Ovary (tissue), 9 donors: ENCODE results near the gene IP6K3. TPM values are rescaled to one million over a fixed set of nuclear protein-coding genes. Genes with fewer than 3 reads are reported as not detected.

Source experiments
- DNase-seq, 5 donors: peaks; one replicate each; pipeline ENCODE4 v3.0.0-alpha.2; 2019 to 2020
- H3K27ac ChIP-seq, 2 donors: fragments of 200-600 bp; one replicate each; pipeline versions ENCODE4 v1.5.1 to v1.8.0; 2019 to 2022
- H3K27me3 ChIP-seq: fragments of 200-600 bp; one replicate; pipeline ENCODE4 v1.8.0; 2022
- H3K36me3 ChIP-seq: fragments of 200-600 bp; sonication (generic); one replicate; pipeline ENCODE4 v1.5.1; 2019
- H3K4me1 ChIP-seq: one replicate; pipeline ENCODE4 v1.8.1; 2013; ENCODE audit warnings: mild to moderate bottlenecking, moderate library complexity; ENCODE audit not compliant: insufficient read depth
- H3K4me3 ChIP-seq: fragments of 200-600 bp; sonication (generic); one replicate; pipeline ENCODE4 v1.5.1; 2017
- H3K9me3 ChIP-seq, 2 donors: fragments of 200-600 bp in 1 of 2; sonication (generic) in 1 of 2; one replicate each; pipeline versions ENCODE4 v1.5.1 to v1.8.1; 2013 to 2019; ENCODE audit warnings: mild to moderate bottlenecking in 1 of 2, moderate library complexity in 1 of 2
- CTCF ChIP-seq, 3 donors: fragments of 450-650 bp in 2 of 3; fragments of 200-600 bp in 1 of 3; IDR thresholded peaks; one replicate each; pipeline versions ENCODE4 v1.5.1 to v1.8.0; 2016 to 2022; ENCODE audit warnings: antibody characterized with exemption in 3 of 3, mild to moderate bottlenecking in 1 of 3
- EP300 ChIP-seq: sonication (generic); formaldehyde crosslinking; IDR thresholded peaks from one replicate; pipeline ENCODE4 v1.6.1; 2017; ENCODE audit warnings: antibody characterized with exemption
- POLR2A ChIP-seq: fragments of 450-650 bp; IDR thresholded peaks from one replicate; pipeline ENCODE4 v1.6.1; 2017; ENCODE audit warnings: antibody characterized with exemption, mild to moderate bottlenecking, moderate library complexity
- WGBS, 3 donors: extraction: QIAGEN DNeasy Blood & Tissue Kit in 1 of 3; methylation state at CpG; one replicate each; pipeline versions ENCODE4 v1.1.5 to v1.1.7; 2013 to 2017; 5-methylcytosine and 5-hydroxymethylcytosine counted together
- intact Hi-C, 4 donors: fragments of 100-400 bp; cut with DNase I; formaldehyde crosslinking; loops; one replicate each; pipeline versions ENCODE4 v1.11.0 to v1.15.1; 2022 to 2023
- polyA plus RNA-seq, 2 donors: library from polyadenylated mRNA; stranded (reverse); fragments of 200-250 nt in 1 of 2; fragments of 350-450 nt in 1 of 2; fragmentation: Illumina TruSeq in 1 of 2; extraction: RNeasy Lipid Tissue Mini Kit (QIAGEN cat#74804) in 1 of 2; gene quantifications; one replicate each; pipeline ENCODE4 v1.2.3, GENCODE V29; 2013 to 2014
- total RNA-seq, 7 donors: library from RNA; depleted of rRNA in 2 of 7; stranded (reverse); fragments of >200 nt in 2 of 7; fragmentation: NEBNext Ultra II Directional in 3 of 7; extraction: Animal tissue kit (Norgen Biotek cat#: 25700) in 3 of 7; gene quantifications; one replicate each; pipeline versions ENCODE4 v1.1.0 to v1.2.4, GENCODE V29; 2016 to 2023
- donor health status: DM: no; HTN: no; CAD: no; lungs with moderate emphysema.
- donor health status: DM: no; HTN: no; CAD: no.
- donor health status: Bipolar disorder and iron deficiency.
- donor health status: DM: yes; HTN: yes; CAD: no.
- donor health status: DM: no; HTN: no; CAD: no.
- donor health status: DM: yes; HTN: yes; CAD: no.

IP6K3 gene
- total and polyA plus RNA-seq, 9 donors = 0.11 to 1.1 (median 0.30) TPM; not detected in 2

GRCh38 chr6:33777398-33778388 lies 31.0 kb upstream of the IP6K3 start:
- intact Hi-C loops = loop anchor here in 1 of 4 donors (10.0 kb wide), 1 partner anchor 377 kb away; no protein-coding TSS in a partner anchor
- WGBS, 3 donors = 83 to 85% (median 84%) methylated on average over 25 of the region's 25 CpGs
- no peaks in the 10 kb centered on the region for H3K36me3 ChIP-seq

GRCh38 chr6:33776764-33777163 lies 30.1 kb upstream of the IP6K3 start:
- 88 to 90% (median 88%) methylated on average over 13 of the region's 13 CpGs for WGBS, 3 donors
- Histone ChIP-seq H3K9me3 (no peaks in the 10 kb centered on the region), H3K27ac (no peak overlapping the region), H3K27me3 (no peaks in the 10 kb centered on the region), H3K36me3 (no peaks in the 10 kb centered on the region), H3K4me1 (peaks cover 7% of the 10 kb centered on the region), H3K4me3 (no peak overlapping the region)
- TF ChIP-seq EP300 = no peak
- no peak for TF ChIP-seq POLR2A
- no peak for TF ChIP-seq CTCF (IDR thresholded peaks at IDR 0.05)
- intact Hi-C loops = loop anchor here in 1 of 4 donors (10.0 kb wide), 1 partner anchor 378 kb away; no protein-coding TSS in a partner anchor
- no peak for DNase-seq

More at GRCh38 chr6:33777398-33778388, 31.0 kb upstream of the IP6K3 start:
- TF ChIP-seq CTCF (IDR thresholded peaks at IDR 0.05) = no peak
- no peak for TF ChIP-seq EP300
- no peak for TF ChIP-seq POLR2A
- Histone ChIP-seq H3K9me3 (no peaks in the 10 kb centered on the region), H3K27ac (no peak overlapping the region), H3K27me3 (no peaks in the 10 kb centered on the region), H3K4me3 (no peak overlapping the region), H3K4me1 (no peaks in the 10 kb centered on the region)
- DNase-seq = no peak

GRCh38 chr6:33776186-33776585 lies 29.5 kb upstream of the IP6K3 start:
- Histone ChIP-seq H3K27ac (no peak overlapping the region), H3K27me3 (no peaks in the 10 kb centered on the region), H3K4me1 (peaks cover 8% of the 10 kb centered on the region), H3K36me3 (no peaks in the 10 kb centered on the region), H3K4me3 (no peak overlapping the region), H3K9me3 (no peaks in the 10 kb centered on the region)
- intact Hi-C loops = loop anchor here in 1 of 4 donors (10.0 kb wide), 1 partner anchor 379 kb away; no protein-coding TSS in a partner anchor
- TF ChIP-seq POLR2A = no peak
- no peak for TF ChIP-seq EP300
- TF ChIP-seq CTCF (IDR thresholded peaks at IDR 0.05) = no peak
- no peak for DNase-seq
- 87 to 89% (median 87%) methylated on average over 4 of the region's 4 CpGs for WGBS, 3 donors

GRCh38 chr6:33774774-33775173 lies 28.1 kb upstream of the IP6K3 start:
- no peak overlapping the region for H3K4me3 ChIP-seq
- H3K4me1 ChIP-seq = peaks cover 16% of the 10 kb centered on the region
- H3K27ac ChIP-seq = no peak overlapping the region
- WGBS, 3 donors = 97 to 99% (median 98%) methylated on average over 3 of the region's 3 CpGs
- no peaks in the 10 kb centered on the region for H3K9me3 ChIP-seq
- no peaks in the 10 kb centered on the region for H3K27me3 ChIP-seq
- TF ChIP-seq CTCF (IDR thresholded peaks at IDR 0.05) (no peak), EP300 (no peak), POLR2A (no peak)
- no peak for DNase-seq
- no peaks in the 10 kb centered on the region for H3K36me3 ChIP-seq
- intact Hi-C loops = loop anchor here in 1 of 4 donors (10.0 kb wide), 1 partner anchor 380 kb away; no protein-coding TSS in a partner anchor
